Brain pericyte (primary cell): ENCODE data around the gene DOCK2.
"Not testable (repeated sequence)": the region's sequence is repeated elsewhere in the genome, so short reads cannot be mapped to it uniquely, and the experiment has no call there.

Experiments
- DNase-seq: peaks from one replicate; pipeline ENCODE4 v3.0.0-alpha.2; 2012; ENCODE audit warnings: low read depth, low spot score

The DOCK2 gene

GRCh38 chr5:169941542-169941941, 304.5 kb downstream of the DOCK2 start:
- no peak for DNase-seq

DNA sequence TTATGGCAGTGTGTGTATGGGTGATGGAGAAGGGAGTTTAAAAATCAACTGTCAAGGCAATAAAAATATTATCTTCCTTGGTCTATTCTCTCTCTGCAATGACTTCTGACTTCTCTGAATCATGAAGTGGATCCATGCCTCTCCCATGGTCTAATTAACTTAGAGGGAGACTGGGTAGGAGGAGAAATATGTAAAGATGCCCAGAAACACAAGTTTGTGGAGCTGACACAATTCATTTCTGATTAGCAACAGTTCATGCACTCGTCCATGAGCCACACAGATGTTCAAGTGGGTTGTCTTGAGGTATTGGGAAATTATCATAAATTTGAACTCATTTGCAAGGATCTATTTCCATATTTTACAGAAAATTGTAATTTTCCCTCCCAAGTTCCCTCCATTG, 305.1 kb downstream of the DOCK2 start:
- no peak for DNase-seq

- no peak for DNase-seq
Measured at GRCh38 chr5:169943026-169943425, 306.0 kb downstream of the DOCK2 start.

DNA sequence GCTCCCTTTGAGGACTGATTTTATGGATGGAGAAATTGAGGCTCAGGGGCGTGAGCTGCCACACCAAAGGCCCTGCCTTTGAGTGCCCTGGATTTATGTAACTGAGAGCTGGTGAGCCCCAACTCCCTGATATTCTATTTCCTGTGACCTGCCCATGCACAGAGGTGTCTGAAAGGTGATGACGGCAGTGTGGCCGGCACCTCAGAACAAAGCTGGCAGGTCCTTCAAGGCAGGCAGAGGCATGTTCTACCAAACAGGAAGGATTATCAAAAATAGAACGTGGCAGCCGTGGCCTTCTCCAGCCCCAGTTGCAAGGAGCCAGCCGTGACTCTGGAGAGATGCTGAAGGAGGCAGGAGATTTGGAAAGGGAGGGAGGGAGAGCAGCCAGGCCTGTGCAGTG, 307.0 kb downstream of the DOCK2 start:
- no peak for DNase-seq

- no peak for DNase-seq
Measured at GRCh38 chr5:169944922-169945680, 308.0 kb downstream of the DOCK2 start.

DNA sequence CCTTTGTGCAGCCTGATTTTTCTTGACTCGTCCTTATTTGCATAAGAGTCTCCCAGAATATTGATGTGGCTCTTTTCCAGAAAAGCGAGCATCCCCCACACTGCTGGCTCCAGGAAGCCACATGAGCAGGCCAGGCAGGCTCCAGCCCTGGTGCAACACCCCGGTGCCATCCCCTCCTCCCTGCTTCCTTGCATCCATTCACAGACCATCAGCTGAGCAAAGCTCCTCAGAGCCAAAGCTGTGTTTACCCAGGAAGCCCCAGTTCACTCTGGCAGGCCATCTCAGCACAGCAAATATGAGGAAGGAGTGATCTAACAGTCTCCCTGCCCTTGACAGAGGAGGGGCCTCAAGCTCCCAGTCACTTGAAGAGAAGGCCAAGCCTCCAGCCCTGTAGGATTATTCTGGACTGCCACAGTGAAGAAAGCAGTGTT, 308.8 kb downstream of the DOCK2 start:
- peak; percentile 81 for DNase-seq

DNA sequence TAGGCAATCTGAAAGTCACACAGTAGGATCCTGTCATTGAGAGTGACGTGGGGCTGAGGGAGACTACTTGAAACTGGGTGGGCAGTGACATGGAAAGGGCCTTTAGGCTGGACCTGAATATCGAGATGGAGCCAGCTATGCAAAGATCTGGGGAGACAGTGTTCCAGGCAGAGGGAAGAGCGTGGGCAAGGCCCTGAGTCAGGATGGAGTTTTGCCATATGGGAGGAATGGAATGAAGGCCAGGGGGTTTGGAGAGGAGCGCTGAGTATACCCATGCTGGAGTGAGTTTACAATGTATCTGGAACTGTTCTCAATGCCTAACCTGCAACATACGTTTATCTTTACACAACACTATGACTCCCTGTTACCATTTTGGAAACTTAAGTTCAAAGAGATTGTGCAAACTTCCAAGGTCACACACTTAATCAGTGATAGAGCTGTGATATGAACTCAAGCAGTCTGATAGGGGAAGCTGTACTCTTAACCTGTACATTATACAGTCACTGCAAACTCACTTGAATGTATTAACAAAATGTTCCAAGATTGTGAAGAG, 309.7 kb downstream of the DOCK2 start:
- DNase-seq, result no peak

DNA sequence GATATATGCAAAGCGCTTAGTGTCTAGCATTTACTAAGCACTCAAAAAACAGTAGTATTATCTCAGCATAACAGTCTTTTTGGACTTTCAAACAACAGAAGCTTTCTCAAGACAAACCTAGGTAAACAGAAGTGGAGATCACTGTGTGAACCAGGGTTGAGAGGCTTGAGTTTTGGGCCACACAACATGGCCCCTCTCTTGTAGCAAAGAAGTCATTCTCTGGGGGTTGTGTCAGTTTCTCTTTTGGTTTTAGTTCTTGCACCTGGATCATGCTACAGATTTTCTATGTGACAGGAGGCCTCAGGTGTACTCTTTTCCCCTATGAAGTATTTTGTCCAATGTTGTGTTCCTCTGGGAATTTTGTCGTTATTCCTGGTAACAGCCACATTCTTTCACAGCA, 313.3 kb downstream of the DOCK2 start:
- no peak for DNase-seq

GRCh38 chr5:169953196-169953595, 316.1 kb downstream of the DOCK2 start:
- not testable (repeated sequence) for DNase-seq

DNA sequence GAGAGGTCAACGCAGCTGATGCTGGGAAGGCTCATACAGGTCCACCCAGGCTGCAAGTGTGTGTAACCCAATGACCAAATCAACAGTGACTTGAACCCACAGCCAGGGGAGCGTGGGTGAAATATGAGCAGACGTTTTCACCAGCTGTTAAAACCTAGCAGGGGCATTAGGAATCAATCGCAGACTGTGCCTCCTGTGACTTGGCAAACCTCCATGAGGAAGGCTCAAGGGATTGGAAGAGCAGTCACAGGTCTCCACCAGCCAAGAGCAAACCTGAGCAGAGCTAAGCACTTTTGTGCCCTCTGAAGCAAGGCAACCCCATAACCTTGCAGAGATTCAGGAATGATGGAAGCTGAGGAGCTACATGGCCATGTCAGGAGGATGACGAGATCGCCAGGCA, 317.7 kb downstream of the DOCK2 start:
- DNase-seq, result no peak

DNA sequence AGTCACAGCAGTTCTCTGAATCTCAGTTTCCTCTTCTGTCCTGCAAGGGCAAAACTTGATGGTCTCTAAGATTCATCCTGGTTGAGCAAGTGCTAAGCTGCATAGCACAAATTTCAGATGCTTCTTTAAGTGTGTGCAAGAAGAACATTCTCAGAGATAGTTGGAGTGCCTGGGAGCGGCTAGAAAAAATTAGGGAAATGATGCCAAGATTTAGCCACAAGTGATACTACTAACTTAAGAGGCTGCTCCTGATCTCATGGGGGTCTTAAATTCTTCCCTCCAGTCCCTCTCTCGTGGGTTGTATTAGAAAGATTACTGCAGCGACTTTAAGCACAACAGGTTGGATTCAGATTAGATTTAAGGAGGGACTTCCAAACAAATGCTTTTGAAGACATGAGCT, 319.1 kb downstream of the DOCK2 start:
- DNase-seq, result no peak

- no peak for DNase-seq
Measured at GRCh38 chr5:169956756-169957155, 319.7 kb downstream of the DOCK2 start.

DNA sequence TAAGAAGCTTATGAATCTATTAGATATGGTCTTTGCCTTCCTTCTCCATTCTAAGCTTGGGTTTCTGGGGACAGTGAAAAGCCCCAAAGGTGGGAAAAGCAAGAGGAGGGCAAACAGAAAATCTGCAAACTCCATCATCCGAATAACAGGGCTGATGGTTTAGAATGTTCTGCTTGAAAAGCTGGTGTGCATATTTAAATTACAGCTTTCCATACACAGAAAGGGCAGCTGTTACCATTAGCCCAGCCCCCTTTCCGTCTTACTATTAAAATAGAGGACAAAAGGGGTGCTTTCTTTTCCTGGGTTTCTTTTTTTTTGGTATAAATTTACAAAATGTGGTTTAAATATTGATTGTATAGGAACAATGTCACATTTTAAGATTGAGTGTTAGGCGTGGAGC, 321.2 kb downstream of the DOCK2 start:
- DNase-seq, result no peak

DNA sequence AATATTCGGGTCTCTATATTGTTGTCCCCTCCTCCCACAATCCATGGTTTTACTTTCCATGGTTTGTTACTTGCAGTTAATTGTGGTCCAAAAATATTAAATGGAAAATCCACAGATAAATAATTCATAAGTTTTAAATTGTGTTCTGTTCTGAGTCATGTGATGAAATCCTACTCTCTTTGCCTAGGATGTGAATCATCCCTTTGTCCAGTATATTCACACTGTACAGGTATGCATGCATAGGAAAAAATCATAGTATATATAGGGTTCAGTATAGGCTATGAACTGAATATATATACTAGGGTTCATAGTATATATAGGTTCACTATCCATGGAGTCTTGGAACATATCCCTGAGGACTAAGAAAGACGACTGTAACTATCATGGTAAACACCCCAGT, 323.6 kb downstream of the DOCK2 start:
- DNase-seq, result no peak

DNA sequence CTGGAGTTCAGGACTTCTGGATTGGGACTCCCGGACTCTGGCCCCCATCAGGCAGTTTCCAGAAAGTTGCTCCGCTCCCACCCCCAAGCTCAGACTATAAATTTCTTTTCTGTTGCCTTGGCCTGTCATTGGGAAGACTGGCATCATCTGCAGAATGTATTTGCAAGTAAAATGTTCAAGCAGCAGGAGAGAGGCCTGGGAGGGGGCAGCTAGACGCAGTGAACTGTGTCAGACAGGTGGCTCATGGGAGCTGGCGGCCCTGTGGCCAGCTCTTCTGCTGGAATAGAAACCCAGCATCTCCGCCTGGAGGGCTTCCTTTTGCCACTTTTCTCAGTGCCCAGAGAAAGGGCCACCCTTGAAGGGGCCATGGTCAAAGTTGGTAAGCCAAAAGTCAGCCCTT, 327.2 kb downstream of the DOCK2 start:
- no peak for DNase-seq

DNA sequence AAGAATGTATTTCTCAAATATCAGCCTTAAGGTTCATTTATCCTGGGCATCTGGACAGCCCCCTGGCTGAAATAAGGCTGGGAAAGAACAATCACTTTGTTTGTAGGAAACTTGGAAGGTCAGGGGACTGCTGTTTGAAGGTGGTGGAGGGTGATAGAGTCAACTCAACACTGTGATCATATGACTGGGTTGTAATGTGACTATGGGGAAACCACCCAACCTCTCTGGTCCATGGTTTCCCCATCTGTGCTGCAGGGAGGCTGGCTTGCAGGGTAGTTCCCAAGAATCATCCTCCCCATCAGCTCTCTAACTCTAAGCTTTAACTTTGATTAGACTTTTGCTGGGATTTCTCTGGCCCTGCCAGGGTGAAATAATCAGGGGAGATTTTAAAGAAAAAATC, 333.3 kb downstream of the DOCK2 start:
- DNase-seq, result no peak

- no peak for DNase-seq
Measured at GRCh38 chr5:169970911-169971765, 334.1 kb downstream of the DOCK2 start.

GRCh38 chr5:169971780-169972179, 334.7 kb downstream of the DOCK2 start:
- no peak for DNase-seq

GRCh38 chr5:169973056-169973455, 336.0 kb downstream of the DOCK2 start:
- no peak for DNase-seq

- no peak for DNase-seq
Measured at GRCh38 chr5:169974121-169974770, 337.2 kb downstream of the DOCK2 start.

GRCh38 chr5:169978714-169979113, 341.6 kb downstream of the DOCK2 start:
- DNase-seq, result no peak

DNA sequence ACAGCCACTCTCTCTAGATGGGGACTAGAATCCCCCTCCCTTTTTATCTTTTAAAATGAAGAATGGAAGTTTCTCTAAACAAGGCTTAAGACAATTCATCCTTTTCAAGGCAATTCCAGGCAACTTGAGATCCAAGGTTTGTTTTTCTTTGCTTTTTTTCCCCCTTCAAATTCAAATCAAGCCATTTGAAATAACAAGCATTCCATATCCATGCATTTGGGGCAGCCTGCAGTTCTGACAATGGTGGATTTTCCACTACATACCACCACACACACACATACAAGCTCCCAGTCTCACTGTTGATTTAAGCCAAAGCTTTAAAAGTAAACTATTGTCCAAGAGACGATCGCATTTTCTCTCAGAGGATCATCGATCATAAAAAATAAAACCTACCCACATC, 342.8 kb downstream of the DOCK2 start:
- no peak for DNase-seq
